K562 treated with DMSO at 1 percent for 48 hours (cell line): Measurements from ENCODE around the gene HPSE. TPM values are rescaled to one million over a fixed set of nuclear protein-coding genes. Genes with fewer than 3 reads are reported as not detected.

Source experiments
- total RNA-seq: library from RNA; unstranded; fragments of 300-600 nt; gene quantifications from 2 replicates; pipeline ENCODE4 v1.2.3, GENCODE V29; 2022; ENCODE audit warnings: low replicate concordance; ENCODE audit errors: extremely low read depth

Gene HPSE
- not detected in 2 replicates for total RNA-seq

GRCh38 chr4:83334425-83335241 lies at the start of gene HPSE:
TSS of gene HPSE (minus strand) at chr4:83334848. CDS start at chr4:83334782, 66 bp downstream.

GRCh38 chr4:83284193-83285054 lies 50.2 kb downstream of the HPSE start, which contains the start of gene COQ2:
TSS of gene COQ2 (minus strand) at chr4:83284798. CDS start at chr4:83284764, 34 bp downstream.

Other genes with a start within 250 kb of the HPSE start
- not detected in 2 replicates for gene PLAC8, start 220.1 kb downstream of the HPSE start, total RNA-seq
- not detected in 2 replicates for gene COQ2, start 50.0 kb downstream of the HPSE start, total RNA-seq
- gene HELQ, start 121.0 kb upstream of the HPSE start, total RNA-seq, result not detected in 2 replicates
- not detected in 2 replicates for gene MRPS18C, start 121.2 kb upstream of the HPSE start, total RNA-seq
- gene ABRAXAS1, start 150.3 kb upstream of the HPSE start, total RNA-seq, result not detected in 2 replicates
- gene GPAT3, start 201.3 kb upstream of the HPSE start, total RNA-seq, result not detected in 2 replicates